ENCODE data around the gene CCDC154.

Gene CCDC154

GRCh38 chr16:1465567-1465915 is 21.2 kb upstream of the CCDC154 start (continued):
- no peak for TF ChIP-seq ZSCAN5A (tag by site-specific recombination; IDR thresholded peaks at IDR 0.05)
- no peak for TF ChIP-seq OVOL3 (tag by site-specific recombination; IDR thresholded peaks at IDR 0.05)
- TF ChIP-seq ZNF133 (tag by site-specific recombination; IDR thresholded peaks at IDR 0.05): no peak
- no peak for TF ChIP-seq ZNF48 (tag by site-specific recombination; IDR thresholded peaks at IDR 0.05)
- TF ChIP-seq, protein P1, sequence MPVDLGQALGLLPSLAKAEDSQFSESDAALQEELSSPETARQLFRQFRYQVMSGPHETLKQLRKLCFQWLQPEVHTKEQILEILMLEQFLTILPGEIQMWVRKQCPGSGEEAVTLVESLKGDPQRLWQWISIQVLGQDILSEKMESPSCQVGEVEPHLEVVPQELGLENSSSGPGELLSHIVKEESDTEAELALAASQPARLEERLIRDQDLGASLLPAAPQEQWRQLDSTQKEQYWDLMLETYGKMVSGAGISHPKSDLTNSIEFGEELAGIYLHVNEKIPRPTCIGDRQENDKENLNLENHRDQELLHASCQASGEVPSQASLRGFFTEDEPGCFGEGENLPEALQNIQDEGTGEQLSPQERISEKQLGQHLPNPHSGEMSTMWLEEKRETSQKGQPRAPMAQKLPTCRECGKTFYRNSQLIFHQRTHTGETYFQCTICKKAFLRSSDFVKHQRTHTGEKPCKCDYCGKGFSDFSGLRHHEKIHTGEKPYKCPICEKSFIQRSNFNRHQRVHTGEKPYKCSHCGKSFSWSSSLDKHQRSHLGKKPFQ (tag by site-specific recombination; IDR thresholded peaks at IDR 0.05): no peak
- TF ChIP-seq ZNF830 (tag by site-specific recombination; IDR thresholded peaks at IDR 0.05; ENCODE audit: low read depth): no peak
- TF ChIP-seq OSR2 (tag by site-specific recombination; IDR thresholded peaks at IDR 0.05): no peak

GRCh38 chr16:1464894-1465566 is 20.7 kb upstream of the CCDC154 start:
- ChIA-PET POLR2A (no interaction called here), CTCF (interaction anchor here (0.7 to 1.3 kb wide), 2 partner anchors 23 to 101 kb away, joined by 3 to 4 read pairs; no protein-coding TSS in a partner anchor)
- H3K4me1 ChIP-seq (ENCODE audit: control insufficient read depth, insufficient read depth, low read length): no peaks in the 10 kb centered on the region
- H3K9me3 ChIP-seq (ENCODE audit: control insufficient read depth, insufficient read depth, low read depth, low read length): no peaks in the 10 kb centered on the region
- H3K36me3 ChIP-seq (ENCODE audit: control insufficient read depth in 2 of 2, insufficient read depth in 1 of 2, low read length in 2 of 2): peaks cover 0 to 27% of the 10 kb centered on the region in 2 experiments; a peak in 1 of 3 replicates
- no peak overlapping the region for H3K4me3 ChIP-seq (ENCODE audit: low read depth, low read length)
- H3K27ac ChIP-seq (ENCODE audit: extremely low read depth, low read depth, low read length): no peak overlapping the region
- TF ChIP-seq GLIS1 (tag by site-specific recombination; IDR thresholded peaks at IDR 0.05) (no peak), ZNF530 (tag by site-specific recombination; IDR thresholded peaks at IDR 0.05; ENCODE audit: low read depth) (no peak), ZNF324 (tag by site-specific recombination; IDR thresholded peaks at IDR 0.05) (no peak), ZNF140 (tag by site-specific recombination; IDR thresholded peaks at IDR 0.05) (no peak), PBX3 (CRISPR knock-in tag; IDR thresholded peaks at IDR 0.05) (no peak), ZNF274 (IDR thresholded peaks at IDR 0.05; ENCODE audit: low read length) (no peak), ZNF274 (tag by site-specific recombination; IDR thresholded peaks at IDR 0.05; ENCODE audit: borderline replicate concordance) (no peak), HIC1 (tag by site-specific recombination; IDR thresholded peaks at IDR 0.05) (no peak), ZNF777 (tag by site-specific recombination; IDR thresholded peaks at IDR 0.05; ENCODE audit: borderline replicate concordance) (no peak), ZEB2 (tag by site-specific recombination; IDR thresholded peaks at IDR 0.05) (no peak), ZNF223 (tag by site-specific recombination; IDR thresholded peaks at IDR 0.05) (no peak), REST (tag by site-specific recombination; IDR thresholded peaks at IDR 0.05) (no peak), ZNF10 (tag by site-specific recombination; IDR thresholded peaks at IDR 0.05) (no peak), ZNF830 (tag by site-specific recombination; IDR thresholded peaks at IDR 0.05; ENCODE audit: low read depth) (no peak), ZNF660 (tag by site-specific recombination; IDR thresholded peaks at IDR 0.05) (no peak), KLF1 (tag by site-specific recombination; IDR thresholded peaks at IDR 0.05) (no peak), ZNF292 (tag by site-specific recombination; IDR thresholded peaks at IDR 0.05; ENCODE audit: borderline replicate concordance, low read depth) (no peak)
- TF ChIP-seq, protein P2, sequence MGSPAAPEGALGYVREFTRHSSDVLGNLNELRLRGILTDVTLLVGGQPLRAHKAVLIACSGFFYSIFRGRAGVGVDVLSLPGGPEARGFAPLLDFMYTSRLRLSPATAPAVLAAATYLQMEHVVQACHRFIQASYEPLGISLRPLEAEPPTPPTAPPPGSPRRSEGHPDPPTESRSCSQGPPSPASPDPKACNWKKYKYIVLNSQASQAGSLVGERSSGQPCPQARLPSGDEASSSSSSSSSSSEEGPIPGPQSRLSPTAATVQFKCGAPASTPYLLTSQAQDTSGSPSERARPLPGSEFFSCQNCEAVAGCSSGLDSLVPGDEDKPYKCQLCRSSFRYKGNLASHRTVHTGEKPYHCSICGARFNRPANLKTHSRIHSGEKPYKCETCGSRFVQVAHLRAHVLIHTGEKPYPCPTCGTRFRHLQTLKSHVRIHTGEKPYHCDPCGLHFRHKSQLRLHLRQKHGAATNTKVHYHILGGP (tag by site-specific recombination; IDR thresholded peaks at IDR 0.05): no peak

Data from HEK293 (cell line).